Brain microvascular endothelial cell (primary cell): Measurements from ENCODE around the gene GGPS1.
"Not testable (repeated sequence)": the region's sequence is repeated elsewhere in the genome, so short reads cannot be mapped to it uniquely, and the experiment has no call there.

ENCODE experiments used
- DNase-seq: peaks from one replicate; pipeline ENCODE4 v3.0.0-alpha.2; 2020
- H3K27ac ChIP-seq: fragments of 250-450 bp; sonication (Bioruptor Pico); 2 replicates; pipeline ENCODE4 v1.5.1; 2020; ENCODE audit warnings: mild to moderate bottlenecking, moderate library complexity
- H3K27me3 ChIP-seq: fragments of 250-450 bp; sonication (Bioruptor Pico); replicated peaks from 2 replicates; pipeline ENCODE4 v1.5.1; 2020; ENCODE audit warnings: mild to moderate bottlenecking
- H3K36me3 ChIP-seq: fragments of 250-450 bp; sonication (Bioruptor Pico); replicated peaks from 2 replicates; pipeline ENCODE4 v1.5.1; 2020; ENCODE audit warnings: mild to moderate bottlenecking
- H3K4me3 ChIP-seq: 2 replicates; pipeline ENCODE4 v1.5.1; 2011; ENCODE audit warnings: low read depth, mild to moderate bottlenecking, control low read depth, low read length, moderate library complexity
- CTCF ChIP-seq: IDR thresholded peaks from 2 replicates; pipeline ENCODE4 v1.5.1; 2011; ENCODE audit warnings: low read depth, mild to moderate bottlenecking, moderate library complexity, low read length, control low read depth, inconsistent platforms; ENCODE audit errors: missing control alignments
- in situ Hi-C: cut with HindIII; loops from 2 replicates; pipeline ENCODE4 v1.10.0; 2017; ENCODE audit warnings: low sequenced_read_pairs, low pct_ligation_motif_present

Gene GGPS1

GRCh38 chr1:235328271-235329138 is at the start of gene GGPS1:
GGPS1 (plus strand) TSS chr1:235328570; CDS start chr1:235335265, 6,695 bp downstream.
- no peaks in the 10 kb centered on the region for H3K36me3 ChIP-seq
- H3K27me3 ChIP-seq, result no peaks in the 10 kb centered on the region
- H3K27ac ChIP-seq, result peak within 1 kb of the TSS; percentile 96
- in situ Hi-C loops, result no loop called here
- peak; percentile 22 for TF ChIP-seq CTCF
- H3K4me3 ChIP-seq, result peak within 1 kb of the TSS; percentile 94
- peak; percentile 100 for DNase-seq

GRCh38 chr1:235278915-235279292 is 49.5 kb upstream of the GGPS1 start:
- Histone ChIP-seq H3K27me3 (no peaks in the 10 kb centered on the region), H3K4me3 (no peak overlapping the region), H3K36me3 (no peaks in the 10 kb centered on the region), H3K27ac (no peak overlapping the region)
- no peak for TF ChIP-seq CTCF
- in situ Hi-C loops, result no loop called here
- DNase-seq, result no peak

GRCh38 chr1:235279694-235280093 is 48.7 kb upstream of the GGPS1 start:
- no peak for DNase-seq
- Histone ChIP-seq H3K36me3 (no peaks in the 10 kb centered on the region), H3K27ac (no peak overlapping the region), H3K4me3 (no peak overlapping the region), H3K27me3 (no peaks in the 10 kb centered on the region)
- in situ Hi-C loops, result no loop called here
- no peak for TF ChIP-seq CTCF

- no peak overlapping the region for H3K4me3 ChIP-seq
- TF ChIP-seq CTCF, result no peak
- in situ Hi-C loops, result no loop called here
Measured at GRCh38 chr1:235280467-235280866, 47.9 kb upstream of the GGPS1 start.

GRCh38 chr1:235283636-235284035 is 44.7 kb upstream of the GGPS1 start:
- in situ Hi-C loops, H3K27ac ChIP-seq, H3K36me3 ChIP-seq, H3K4me3 ChIP-seq, H3K27me3 ChIP-seq, DNase-seq: not testable (repeated sequence)

More at GRCh38 chr1:235280467-235280866, 47.9 kb upstream of the GGPS1 start:
- Histone ChIP-seq H3K36me3 (no peaks in the 10 kb centered on the region), H3K27me3 (no peaks in the 10 kb centered on the region), H3K27ac (no peak overlapping the region)
- no peak for DNase-seq

GRCh38 chr1:235284231-235284769 is 44.1 kb upstream of the GGPS1 start:
- in situ Hi-C loops, result no loop called here
- H3K27me3 ChIP-seq, result no peaks in the 10 kb centered on the region
- no peak overlapping the region for H3K4me3 ChIP-seq
- no peak for TF ChIP-seq CTCF
- no peaks in the 10 kb centered on the region for H3K36me3 ChIP-seq
- H3K27ac ChIP-seq, result no peak overlapping the region
- DNase-seq, result no peak
